Measurements from ENCODE around the gene TMEM9B. TPM values are rescaled to one million over a fixed set of nuclear protein-coding genes. Genes with fewer than 3 reads are reported as not detected.

The TMEM9B gene
- total and polyA plus RNA-seq, 8 donors, result 12.8 to 39.4 (median 19.5) TPM

- WGBS, 2 donors, result 84 to 85% methylated on average over 4 of the region's 4 CpGs
- TF ChIP-seq CTCF (IDR thresholded peaks at IDR 0.05), result no peak
- no peaks in the 10 kb centered on the region for H3K9me3 ChIP-seq
- H3K4me1 ChIP-seq, result peaks cover 0 to 3% (median 0%) of the 10 kb centered on the region in 3 donors
- no peak overlapping the region for H3K27ac ChIP-seq
- H3K36me3 ChIP-seq, result peaks cover 0 to 18% (median 3%) of the 10 kb centered on the region in 3 donors
- DNase-seq, result no peak
- no peaks in the 10 kb centered on the region for H3K27me3 ChIP-seq
- no peak for ATAC-seq
- FAIRE-seq, result no peak
- no peak overlapping the region for H3K4me3 ChIP-seq
- intact Hi-C loops (cut with DNase I), result no loop called here
These were observed 7.4 kb downstream of the TMEM9B start for GRCh38 chr11:8956860-8957259.

GRCh38 chr11:8948886-8949285 lies 15.4 kb downstream of the TMEM9B start:
- 71 to 76% methylated on average over 3 of the region's 3 CpGs for WGBS, 2 donors
- ATAC-seq, result no peak
- FAIRE-seq, result no peak
- Histone ChIP-seq H3K27me3 (no peaks in the 10 kb centered on the region), H3K27ac (no peak overlapping the region), H3K36me3 (peaks cover 0 to 27% (median 10%) of the 10 kb centered on the region in 3 donors), H3K4me1 (no peaks in the 10 kb centered on the region), H3K4me3 (no peak overlapping the region), H3K9me3 (no peaks in the 10 kb centered on the region)
- TF ChIP-seq CTCF (IDR thresholded peaks at IDR 0.05), result no peak
- no peak for DNase-seq
- intact Hi-C loops (cut with DNase I), result no loop called here

GRCh38 chr11:8947230-8947943 lies 16.9 kb downstream of the TMEM9B start:
- no peaks in the 10 kb centered on the region for H3K9me3 ChIP-seq
- H3K4me3 ChIP-seq, result no peak overlapping the region
- intact Hi-C loops (cut with DNase I), result no loop called here
- DNase-seq (no peak), FAIRE-seq (no peak), ATAC-seq (no peak)
- no peaks in the 10 kb centered on the region for H3K27me3 ChIP-seq
- H3K36me3 ChIP-seq, result peaks cover 0 to 17% (median 7%) of the 10 kb centered on the region in 3 donors
- no peak for TF ChIP-seq CTCF (IDR thresholded peaks at IDR 0.05)
- H3K4me1 ChIP-seq, result no peaks in the 10 kb centered on the region
- 80 to 83% methylated on average over 4 of the region's 4 CpGs for WGBS, 2 donors
- H3K27ac ChIP-seq, result no peak overlapping the region

- H3K27ac ChIP-seq, result no peak within 1 kb of the TSS
- no peak within 1 kb of the TSS for H3K4me3 ChIP-seq
- WGBS, 2 donors, result 54 to 73% methylated on average over 5 of the region's 5 CpGs
- ATAC-seq (no peak), FAIRE-seq (no peak), DNase-seq (no peak)
- no peaks in the 10 kb centered on the region for H3K27me3 ChIP-seq
- H3K9me3 ChIP-seq, result no peaks in the 10 kb centered on the region
- no peak for TF ChIP-seq CTCF (IDR thresholded peaks at IDR 0.05)
- no peaks in the 10 kb centered on the region for H3K4me1 ChIP-seq
- intact Hi-C loops (cut with DNase I), result no loop called here
- H3K36me3 ChIP-seq, result peaks cover 0 to 5% (median 4%) of the 10 kb centered on the region in 3 donors
These were observed 21.6 kb downstream of the TMEM9B start, which contains the start of gene ASCL3 for GRCh38 chr11:8942518-8943066. Gene ASCL3, minus strand, starts transcription at chr11:8943016. Its CDS starts 4,855 bp downstream, at chr11:8938161.

All from pancreas (tissue), 10 donors.